ENCODE results near the gene PELI2. TPM values are rescaled to one million over a fixed set of nuclear protein-coding genes. Genes with fewer than 3 reads are reported as not detected.
A peak's percentile ranks its signal among the peaks of the same experiment; 100 is the strongest.

Gene PELI2
- total RNA-seq, 1 experiment from 2014 or later: 0.84 TPM

DNA sequence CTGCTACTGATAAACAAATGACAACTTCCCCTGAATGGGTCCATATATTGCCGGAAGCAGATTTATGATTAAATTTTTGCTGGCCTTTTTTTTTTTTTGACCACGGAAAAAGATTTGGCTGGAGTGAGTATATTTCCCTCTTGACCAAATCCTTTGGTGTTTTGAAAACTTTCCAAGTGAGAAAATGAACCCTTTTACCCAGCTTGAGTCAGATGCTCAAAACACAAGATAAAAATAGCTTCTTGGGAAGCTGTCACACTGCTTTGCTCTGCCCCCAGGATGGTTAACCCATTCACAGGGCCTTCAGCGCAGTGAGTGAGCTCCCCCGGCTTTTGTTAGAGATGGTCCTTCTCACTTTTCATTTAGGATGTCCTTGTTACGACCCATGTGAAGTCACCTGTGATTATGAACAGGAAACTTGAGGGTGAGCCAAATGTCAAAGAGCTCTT lies 224.3 kb downstream of the PELI2 start:
- peak; percentile 68 for DNase-seq (ENCODE audit: low read depth)

DNA sequence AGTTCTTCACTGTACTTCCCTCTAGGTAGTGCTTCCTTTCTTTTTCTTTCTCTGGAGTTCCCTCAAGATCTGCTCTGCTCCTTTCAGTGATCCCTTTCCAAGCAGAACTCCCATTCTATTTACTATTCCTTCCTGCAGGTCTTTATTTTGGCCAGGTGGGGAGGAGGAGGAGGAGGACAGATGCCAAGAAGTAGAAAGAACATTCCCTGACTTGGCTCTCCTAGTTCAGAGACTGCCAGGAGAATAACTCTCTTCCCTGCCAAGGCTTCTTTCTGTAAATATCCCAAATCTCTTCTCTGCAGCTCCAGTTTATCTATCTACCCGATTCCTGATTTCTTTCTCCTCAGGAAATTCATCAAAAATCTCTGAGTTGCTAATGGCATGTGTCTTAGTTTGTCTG lies 231.7 kb downstream of the PELI2 start:
- DNase-seq (ENCODE audit: low read depth): no peak
